OCI-LY1 (cell line): ENCODE results near the gene GHRH.

ENCODE experiments used
- CTCF ChIP-seq: fragments of 200-600 bp; sonication (generic), shearing (Covaris generic); IDR thresholded peaks from 2 replicates; pipeline ENCODE4 v1.5.1; 2017; ENCODE audit warnings: mild to moderate bottlenecking, antibody characterized with exemption, low read length, moderate library complexity, mixed read lengths
- EZH2 ChIP-seq: fragments of 200-600 bp; sonication (generic), shearing (Covaris generic); IDR thresholded peaks from 2 replicates; pipeline ENCODE4 v1.8.0; 2017; ENCODE audit warnings: borderline replicate concordance, mixed run types, mild to moderate bottlenecking, antibody characterized with exemption, low read length, moderate library complexity, mixed read lengths

DNA sequence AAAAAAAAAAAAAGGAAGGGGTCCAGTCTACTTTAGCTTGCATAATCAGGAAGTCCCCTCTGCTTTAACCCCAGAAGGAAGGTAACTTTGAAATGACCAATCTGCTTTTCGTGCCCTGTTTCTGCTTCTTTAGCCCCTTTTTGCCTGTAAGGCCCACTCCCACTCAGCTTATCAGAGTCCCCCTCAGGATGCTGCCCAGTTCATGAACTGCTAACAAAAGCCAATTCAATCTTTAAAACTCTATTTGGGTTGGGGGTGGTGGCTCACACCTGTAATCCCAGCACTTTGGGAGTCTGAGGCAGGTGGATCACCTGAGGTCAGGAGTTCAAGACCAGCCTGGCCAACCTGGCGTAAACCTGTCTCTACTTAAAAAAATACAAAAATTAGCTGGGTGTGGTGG lies 12.3 kb downstream of the GHRH start:
- no peak for TF ChIP-seq CTCF
- TF ChIP-seq EZH2 = no peak
